GM21390 (cell line): ENCODE data around the gene NFKBIB.

Experiments used
- ATAC-seq: cut with Tn5 transposase; IDR thresholded peaks from one replicate; pipeline ENCODE4 v1.9.1; 2021; ENCODE audit not compliant: unreplicated experiment

The NFKBIB gene

DNA sequence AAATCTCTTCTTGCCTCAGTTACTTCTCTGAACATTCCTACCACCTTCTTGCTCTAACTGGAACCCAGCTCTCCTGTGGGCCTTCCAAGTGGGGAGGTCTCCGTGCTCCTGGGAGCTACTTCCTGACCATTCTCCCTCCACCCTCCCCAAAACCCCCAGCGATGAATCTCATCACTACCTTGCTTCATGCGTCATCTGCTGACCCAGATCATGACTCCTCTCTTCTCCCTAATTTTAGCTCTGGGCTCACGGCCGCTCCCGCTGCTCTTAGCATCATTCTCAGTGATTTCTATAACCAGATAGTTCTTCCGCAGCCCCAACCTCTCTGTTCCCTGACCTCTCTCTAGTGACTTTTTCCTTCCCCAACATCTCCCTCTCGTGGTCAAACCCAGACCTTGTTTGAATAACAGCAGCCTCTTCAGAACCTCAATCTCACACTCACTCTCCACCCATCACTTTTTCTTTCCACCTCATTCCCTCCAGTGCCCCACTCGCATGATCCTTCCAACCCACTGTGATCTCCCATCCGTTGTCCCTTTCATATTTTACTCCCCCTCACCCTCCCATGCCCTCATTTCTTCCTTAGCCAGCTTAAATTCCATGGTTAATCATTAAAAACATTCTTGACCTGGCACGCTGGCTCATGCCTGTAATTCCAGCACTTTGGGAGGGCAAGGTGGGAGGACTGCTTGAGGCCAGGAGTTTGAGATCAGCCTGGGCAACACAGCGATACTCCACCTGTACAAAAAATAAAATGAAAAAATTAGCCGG lies 52.8 kb downstream of the NFKBIB start:
- no peak for ATAC-seq

DNA sequence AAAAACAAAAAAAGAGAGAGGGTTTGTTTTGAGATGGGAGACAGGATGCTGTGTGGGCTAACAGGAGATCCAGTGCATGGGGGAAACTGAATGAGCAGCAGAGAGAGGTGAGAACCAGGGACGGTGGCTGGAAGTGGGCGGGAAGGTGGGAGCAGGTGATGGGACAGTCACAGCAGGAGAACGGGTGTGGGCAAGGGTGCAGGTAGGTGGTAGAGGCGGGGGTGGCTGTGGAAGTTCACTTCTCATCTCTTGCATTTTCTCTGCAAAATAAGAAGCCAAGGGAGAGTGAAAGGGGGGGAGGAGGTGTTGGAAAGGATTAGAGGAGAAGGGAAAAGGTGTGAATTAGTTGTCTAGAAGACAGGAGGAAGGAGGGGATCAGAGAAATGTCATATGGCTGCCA lies 53.9 kb downstream of the NFKBIB start:
- ATAC-seq = no peak

DNA sequence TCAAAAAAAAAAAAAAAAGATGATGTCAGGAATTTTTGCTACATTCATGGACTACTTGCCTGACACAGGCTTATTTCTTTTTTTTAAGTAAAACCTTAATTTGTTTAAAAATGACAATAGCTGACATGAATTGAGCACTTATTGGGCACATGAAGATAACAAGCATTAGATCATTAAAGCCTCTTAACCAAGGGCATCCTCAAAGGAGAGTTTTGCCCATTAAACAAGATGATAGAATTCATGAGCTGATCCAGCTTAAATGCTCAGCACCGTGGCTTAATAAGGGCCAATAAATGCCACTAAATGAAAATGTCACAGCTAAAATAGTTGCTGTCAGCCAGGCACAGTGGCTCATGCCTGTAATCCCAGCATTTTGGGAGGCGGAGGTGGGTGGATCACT lies 56.5 kb downstream of the NFKBIB start:
- no peak for ATAC-seq

DNA sequence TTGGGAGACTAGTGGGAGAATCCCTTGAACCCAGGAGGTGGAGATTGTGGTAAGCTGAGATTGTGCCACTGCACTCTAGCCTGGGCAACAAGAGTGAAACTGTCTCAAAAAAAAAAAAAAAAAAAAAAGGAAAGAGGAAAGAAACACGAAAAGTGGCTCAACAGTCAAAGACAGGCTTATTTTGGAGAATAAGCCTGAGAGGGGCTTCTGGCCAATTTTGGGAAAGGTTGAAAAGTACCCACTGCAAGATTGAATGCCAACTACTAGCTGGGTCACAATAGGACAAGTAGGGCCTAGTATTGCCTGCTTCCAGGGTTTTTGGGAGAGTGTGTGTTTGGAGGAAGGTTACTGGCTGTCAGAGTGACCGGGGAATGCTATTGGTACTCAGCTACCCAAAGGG lies 58.5 kb downstream of the NFKBIB start:
- no peak for ATAC-seq
